HL-60/S4 (cell line): ENCODE measurements around the gene JTB.

ENCODE experiments used
- in situ Hi-C: fragments of 300-500 bp; cut with MboI; formaldehyde crosslinking; loops from 2 replicates; pipeline ENCODE4 v1.14.3; 2022; ENCODE audit warnings: low sequenced_read_pairs

JTB gene

GRCh38 chr1:153933955-153934354, 43.5 kb downstream of the JTB start:
- in situ Hi-C loops, result no loop called here

- in situ Hi-C loops, result no loop called here
Observed at GRCh38 chr1:153933430-153933829, 44.0 kb downstream of the JTB start.

- in situ Hi-C loops, result no loop called here
Observed at GRCh38 chr1:153932156-153933131, 45.0 kb downstream of the JTB start.

GRCh38 chr1:153929981-153930948, 47.2 kb downstream of the JTB start:
- in situ Hi-C loops, result no loop called here

- in situ Hi-C loops, result no loop called here
Observed at GRCh38 chr1:153929426-153929825, 48.0 kb downstream of the JTB start.

GRCh38 chr1:153928791-153929341, 48.6 kb downstream of the JTB start:
- in situ Hi-C loops, result no loop called here

- in situ Hi-C loops, result no loop called here
Observed at GRCh38 chr1:153928245-153928644, 49.2 kb downstream of the JTB start.

GRCh38 chr1:153926405-153926804, 51.1 kb downstream of the JTB start:
- in situ Hi-C loops, result no loop called here
